Measurements from ENCODE around the gene BDKRB2. TPM values are rescaled to one million over a fixed set of nuclear protein-coding genes. Genes with fewer than 3 reads are reported as not detected.

BDKRB2 gene
- total and polyA plus RNA-seq, 9 donors = 0.40 to 3.3 (median 1.9) TPM

- 82 to 88% (median 84%) methylated on average over 7 of the region's 7 CpGs for WGBS, 3 donors
Measured at GRCh38 chr14:96221109-96221650, 16.5 kb downstream of the BDKRB2 start.

GRCh38 chr14:96221841-96222240 lies 17.2 kb downstream of the BDKRB2 start:
- TF ChIP-seq CTCF (IDR thresholded peaks at IDR 0.05) = no peak
- TF ChIP-seq EP300 (IDR thresholded peaks at IDR 0.05) = no peak
- no peak for TF ChIP-seq POLR2A (IDR thresholded peaks at IDR 0.05)
- no peaks in the 10 kb centered on the region for H3K27me3 ChIP-seq
- H3K27ac ChIP-seq = no peak overlapping the region
- intact Hi-C loops (cut with DNase I) = no loop called here
- H3K9me3 ChIP-seq = no peaks in the 10 kb centered on the region
- no peak overlapping the region for H3K4me3 ChIP-seq
- WGBS, 3 donors = 73 to 84% (median 77%) methylated on average over 8 of the region's 8 CpGs
- no peaks in the 10 kb centered on the region for H3K4me1 ChIP-seq (ENCODE audit: insufficient read depth)
- H3K36me3 ChIP-seq = no peaks in the 10 kb centered on the region
- DNase-seq = no peak

More at GRCh38 chr14:96221109-96221650, 16.5 kb downstream of the BDKRB2 start:
- H3K27ac ChIP-seq = no peak overlapping the region
- H3K4me1 ChIP-seq (ENCODE audit: insufficient read depth) = no peaks in the 10 kb centered on the region
- H3K27me3 ChIP-seq = no peaks in the 10 kb centered on the region
- intact Hi-C loops (cut with DNase I) = no loop called here
- no peaks in the 10 kb centered on the region for H3K36me3 ChIP-seq
- H3K4me3 ChIP-seq = no peak overlapping the region
- H3K9me3 ChIP-seq = no peaks in the 10 kb centered on the region
- DNase-seq = no peak
- TF ChIP-seq CTCF (IDR thresholded peaks at IDR 0.05) = no peak
- no peak for TF ChIP-seq EP300 (IDR thresholded peaks at IDR 0.05)
- no peak for TF ChIP-seq POLR2A (IDR thresholded peaks at IDR 0.05)

- Histone ChIP-seq H3K4me1 (ENCODE audit: insufficient read depth) (no peaks in the 10 kb centered on the region), H3K36me3 (no peaks in the 10 kb centered on the region), H3K27me3 (no peaks in the 10 kb centered on the region), H3K27ac (no peak overlapping the region), H3K4me3 (no peak overlapping the region), H3K9me3 (no peaks in the 10 kb centered on the region)
- DNase-seq = no peak
- TF ChIP-seq EP300 (IDR thresholded peaks at IDR 0.05) = no peak
- TF ChIP-seq CTCF (IDR thresholded peaks at IDR 0.05) = no peak
- no peak for TF ChIP-seq POLR2A (IDR thresholded peaks at IDR 0.05)
- 62 to 67% (median 64%) methylated on average over 8 of the region's 8 CpGs for WGBS, 3 donors
- intact Hi-C loops (cut with DNase I) = no loop called here
Measured at GRCh38 chr14:96224480-96225096, 19.9 kb downstream of the BDKRB2 start.

GRCh38 chr14:96225213-96225612 lies 20.6 kb downstream of the BDKRB2 start:
- 91 to 93% (median 92%) methylated on average over 5 of the region's 5 CpGs for WGBS, 3 donors
- no peak overlapping the region for H3K27ac ChIP-seq

More at GRCh38 chr14:96225213-96225612, 20.6 kb downstream of the BDKRB2 start:
- Histone ChIP-seq H3K4me3 (no peak overlapping the region), H3K4me1 (ENCODE audit: insufficient read depth) (no peaks in the 10 kb centered on the region), H3K9me3 (no peaks in the 10 kb centered on the region), H3K36me3 (no peaks in the 10 kb centered on the region), H3K27me3 (no peaks in the 10 kb centered on the region)
- no peak for DNase-seq
- no peak for TF ChIP-seq EP300 (IDR thresholded peaks at IDR 0.05)
- TF ChIP-seq POLR2A (IDR thresholded peaks at IDR 0.05) = no peak
- TF ChIP-seq CTCF (IDR thresholded peaks at IDR 0.05) = no peak
- intact Hi-C loops (cut with DNase I) = no loop called here

Measured in ovary (tissue), 9 donors.